EL (cell line): ENCODE measurements around the gene USP50.
"Not testable (repeated sequence)": the region's sequence is repeated elsewhere in the genome, so short reads cannot be mapped to it uniquely, and the experiment has no call there.

Experiments
- DNase-seq: peaks from one replicate; pipeline ENCODE4 v3.0.0-alpha.2; 2016

USP50 gene

DNA sequence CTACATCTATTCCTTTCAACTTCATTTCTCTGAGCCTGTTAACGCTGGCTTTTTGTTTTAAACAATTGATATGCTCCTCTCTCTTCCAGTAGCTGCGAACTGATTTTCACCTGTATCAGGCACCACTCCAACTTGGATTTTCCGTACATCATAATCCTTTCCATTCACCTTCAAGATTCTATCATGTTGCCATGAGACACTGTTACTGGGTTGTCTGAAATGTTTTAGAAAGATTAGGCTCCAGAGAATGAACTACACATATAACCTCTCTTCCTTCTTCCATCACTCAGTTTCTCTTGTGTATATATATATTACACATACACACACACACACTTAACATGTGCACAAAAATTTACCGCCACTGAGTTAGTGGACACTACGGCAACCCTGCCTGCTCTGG lies at the start of gene USP50:
Gene USP50 (minus strand): TSS at position 101 of the 400 bp plus-strand sequence. CDS start 141 bp downstream, outside the sequence.
- DNase-seq = no peak

DNA sequence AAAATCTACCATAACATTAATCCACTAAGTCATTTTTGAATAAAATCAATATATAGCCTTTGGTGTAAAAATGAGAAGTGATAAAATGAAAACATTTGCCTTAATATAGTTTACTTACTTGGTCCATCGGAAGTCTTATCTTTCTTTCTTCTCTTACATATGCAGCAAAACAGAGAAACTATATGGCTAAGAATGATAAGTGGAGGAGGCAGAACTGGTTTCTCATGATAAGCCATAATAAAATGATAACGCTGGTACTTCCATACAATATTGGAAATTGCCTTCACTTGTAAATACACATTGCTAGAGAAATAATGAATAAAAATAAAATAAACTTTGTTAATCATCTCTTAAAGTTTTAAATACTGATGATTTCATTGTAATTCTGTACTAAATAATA lies 47.8 kb upstream of the USP50 start:
- DNase-seq = no peak

DNA sequence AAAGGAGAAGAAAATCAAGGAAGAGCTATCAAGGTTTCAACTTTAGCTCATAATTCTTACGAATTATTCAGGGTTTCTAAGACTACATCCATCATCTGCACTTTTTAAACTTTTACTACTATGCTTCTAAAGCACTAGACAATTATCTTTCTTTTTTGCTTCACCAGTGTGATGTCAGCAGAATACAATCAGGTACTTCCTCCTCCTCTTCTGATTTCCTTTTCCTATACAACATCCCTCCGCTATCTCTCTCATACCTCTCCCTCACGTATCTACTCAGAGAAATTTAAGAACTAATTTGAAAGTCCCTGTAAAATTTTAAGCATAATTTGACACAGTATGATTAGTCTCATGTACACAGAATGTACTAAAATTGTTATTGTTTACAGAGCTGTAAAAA lies 47.3 kb upstream of the USP50 start:
- no peak for DNase-seq

DNA sequence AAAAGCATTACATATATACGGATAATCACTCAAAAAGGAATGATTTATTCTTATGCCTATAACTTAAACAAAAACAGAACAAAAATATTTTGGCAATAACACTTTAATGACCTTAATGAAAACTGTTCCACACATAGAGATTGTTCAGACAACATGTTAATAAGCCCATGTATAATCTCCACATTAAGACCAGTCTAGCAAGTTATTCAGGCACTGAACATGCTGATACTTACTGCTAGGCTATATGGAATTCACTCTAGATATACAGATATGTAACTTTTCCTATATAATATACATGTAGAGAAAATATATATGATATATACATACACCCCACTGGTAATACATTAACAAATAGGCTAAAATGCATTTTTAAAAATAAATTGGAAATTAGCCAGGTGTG lies 43.8 kb upstream of the USP50 start:
- no peak for DNase-seq

DNA sequence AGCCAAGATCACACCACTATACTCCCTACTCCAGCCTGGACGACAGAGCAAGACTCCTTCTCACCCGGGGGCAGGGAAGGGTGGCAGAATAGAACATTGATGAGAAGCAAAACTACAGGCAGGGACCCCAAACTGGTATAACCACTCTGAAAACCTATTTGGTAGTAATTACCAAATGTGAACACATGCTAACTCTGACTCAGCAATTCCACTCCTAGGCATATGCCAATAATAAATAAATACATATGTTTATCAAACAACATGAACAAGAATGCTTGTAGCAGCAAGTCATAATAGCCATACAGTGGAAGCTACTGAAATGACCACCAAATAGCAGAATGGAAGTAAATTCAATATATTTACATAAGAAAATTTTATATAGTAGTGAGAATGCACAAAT lies 31.0 kb upstream of the USP50 start:
- DNase-seq = no peak

DNA sequence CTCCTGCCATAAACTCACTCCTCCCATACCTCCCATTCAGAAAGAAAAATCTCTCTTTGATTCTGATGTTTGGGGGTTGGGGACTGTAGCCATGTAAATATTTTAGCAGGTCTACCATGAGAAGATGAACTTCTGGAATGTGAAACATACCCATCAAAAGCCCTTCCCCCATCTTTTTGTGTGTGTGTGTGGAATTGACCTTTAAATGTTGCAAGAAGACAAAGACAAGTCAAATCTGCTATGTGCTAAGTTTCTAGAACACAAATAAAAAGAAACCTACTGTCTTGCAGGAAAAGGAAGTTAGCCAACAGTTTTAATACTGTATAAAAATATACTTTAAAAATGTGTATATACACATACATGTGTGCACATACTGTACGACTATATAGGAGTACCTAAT lies 29.7 kb upstream of the USP50 start:
- no peak for DNase-seq

DNA sequence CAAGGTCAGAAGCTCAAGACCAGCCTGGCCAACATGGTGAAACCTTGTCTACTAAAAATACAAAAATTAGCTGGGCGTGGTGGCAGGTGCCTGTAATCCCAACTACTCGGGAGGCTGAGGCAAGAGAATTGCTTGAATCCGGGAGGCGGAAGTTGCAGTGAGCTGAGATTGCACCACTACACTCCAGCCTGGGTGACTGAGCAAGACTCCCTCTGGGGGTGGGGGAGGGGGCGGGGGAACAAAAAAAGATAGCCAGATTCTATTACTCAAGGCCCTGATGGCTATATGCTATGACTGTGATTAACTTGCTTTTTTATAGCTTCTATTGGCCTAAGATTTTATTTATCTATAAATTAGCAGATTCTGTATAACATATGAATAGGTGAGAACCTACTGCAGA lies 27.4 kb upstream of the USP50 start:
- not testable (repeated sequence) for DNase-seq

DNA sequence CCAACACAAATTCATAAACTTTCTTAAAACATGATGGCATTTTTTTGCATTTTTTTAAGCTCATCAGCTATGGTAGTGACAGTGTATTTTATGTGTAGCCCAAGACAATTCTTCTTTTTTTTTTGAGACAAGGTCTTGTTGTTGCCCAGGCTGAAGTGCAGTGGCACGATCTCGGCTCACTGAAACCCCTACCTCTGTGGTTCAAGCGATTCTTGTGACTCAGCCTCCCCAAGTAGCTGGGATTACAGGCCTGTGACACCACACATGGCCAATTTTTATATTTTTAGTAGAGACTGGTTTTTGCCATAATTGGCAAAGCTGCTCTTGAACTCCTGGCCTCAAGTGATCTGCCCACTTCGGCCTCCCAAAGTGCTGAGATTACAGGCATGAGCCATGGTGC lies 17.3 kb upstream of the USP50 start:
- no peak for DNase-seq

DNA sequence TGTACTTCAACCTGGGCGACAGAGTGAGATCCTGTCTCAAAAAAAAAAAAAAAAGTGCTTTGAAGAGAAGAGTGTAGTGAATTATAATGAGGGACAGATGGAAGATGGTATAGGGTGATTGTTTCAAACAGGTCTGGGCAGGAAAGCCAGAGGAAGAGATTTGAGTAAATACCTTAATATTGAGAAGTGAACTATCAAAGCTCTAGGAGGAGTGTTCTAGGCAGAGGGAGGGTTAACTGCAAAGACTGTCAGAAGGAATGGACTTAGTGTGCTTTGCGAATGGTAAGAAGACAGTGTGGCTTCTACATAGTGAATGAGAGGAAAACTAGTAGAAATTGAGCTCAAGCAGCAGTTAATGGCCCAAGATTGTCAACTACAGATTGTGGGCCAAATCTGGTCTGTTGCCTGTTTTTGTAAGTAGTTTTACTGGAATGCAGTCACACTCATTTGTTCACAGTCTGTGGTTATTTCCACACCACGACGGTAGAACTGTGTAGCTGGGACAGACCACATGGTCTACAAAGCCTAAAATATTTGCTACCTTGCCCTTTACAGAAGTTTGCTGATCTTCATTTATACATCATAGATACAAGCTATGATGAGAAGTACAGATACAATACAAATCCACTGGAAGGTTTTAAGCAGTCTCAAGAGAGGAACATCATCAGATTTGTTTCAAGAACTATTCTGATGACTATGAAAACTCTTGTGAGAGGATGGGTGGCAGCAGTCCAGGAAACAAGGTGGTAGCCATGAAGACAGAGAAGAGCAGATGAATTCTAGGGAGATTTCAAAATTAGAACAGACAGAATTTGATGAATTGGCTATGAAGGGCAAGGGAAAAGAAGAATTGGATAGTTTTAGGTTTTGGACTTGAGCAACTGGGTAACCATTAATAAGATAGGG lies 16.5 kb upstream of the USP50 start:
- DNase-seq = no peak

DNA sequence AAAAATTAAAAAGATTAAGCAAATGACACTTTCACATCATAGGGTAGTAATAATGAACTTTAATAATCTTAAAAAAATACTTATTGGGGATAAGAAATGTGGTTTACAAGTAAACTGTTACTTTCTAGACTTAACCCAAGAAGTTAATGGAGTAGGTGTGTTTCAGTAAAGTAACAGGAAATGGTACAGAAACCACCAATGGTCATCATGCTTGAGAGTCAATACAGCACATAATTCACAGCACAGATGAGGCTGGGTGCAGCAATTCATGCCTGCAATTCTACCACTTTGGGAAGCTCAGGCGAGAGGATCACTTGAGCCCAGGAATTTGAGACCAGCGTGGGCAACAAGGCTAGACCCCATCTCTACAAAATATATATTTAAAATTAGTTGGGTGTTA lies 11.5 kb upstream of the USP50 start:
- DNase-seq = no peak

DNA sequence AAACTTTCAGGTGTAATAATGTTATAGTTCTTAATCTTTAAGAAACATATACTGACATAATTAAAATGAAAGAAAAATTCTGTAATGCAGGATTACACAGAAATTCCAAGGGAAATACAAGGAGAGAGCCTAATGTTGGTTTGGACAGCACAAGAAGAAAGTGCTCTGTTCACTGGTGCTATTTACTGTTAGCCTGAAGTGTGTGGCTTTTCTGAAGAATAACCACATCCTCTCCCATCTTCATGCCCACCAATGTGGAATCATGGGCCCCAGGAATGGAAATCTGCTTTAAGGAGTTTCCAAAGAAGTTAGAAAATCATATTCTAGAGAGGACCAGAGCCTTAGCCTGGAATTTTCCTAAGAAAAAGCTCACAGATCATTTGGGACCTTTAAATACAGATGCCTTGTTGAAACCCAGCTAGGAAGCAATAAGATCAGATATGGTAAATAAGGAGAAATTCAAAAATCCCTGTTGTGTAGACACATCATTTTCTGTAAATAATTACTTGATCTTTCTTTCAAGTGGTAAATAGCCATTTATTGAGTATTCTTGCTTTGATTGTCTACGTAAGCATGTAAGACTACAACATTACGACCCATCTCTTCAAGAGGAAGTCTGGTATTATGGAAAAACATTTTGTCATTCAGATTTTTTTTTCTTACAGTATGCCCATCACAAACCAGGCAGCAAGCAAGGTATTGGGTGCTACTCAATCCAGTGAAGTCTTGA lies 10.3 kb upstream of the USP50 start:
- DNase-seq = no peak

DNA sequence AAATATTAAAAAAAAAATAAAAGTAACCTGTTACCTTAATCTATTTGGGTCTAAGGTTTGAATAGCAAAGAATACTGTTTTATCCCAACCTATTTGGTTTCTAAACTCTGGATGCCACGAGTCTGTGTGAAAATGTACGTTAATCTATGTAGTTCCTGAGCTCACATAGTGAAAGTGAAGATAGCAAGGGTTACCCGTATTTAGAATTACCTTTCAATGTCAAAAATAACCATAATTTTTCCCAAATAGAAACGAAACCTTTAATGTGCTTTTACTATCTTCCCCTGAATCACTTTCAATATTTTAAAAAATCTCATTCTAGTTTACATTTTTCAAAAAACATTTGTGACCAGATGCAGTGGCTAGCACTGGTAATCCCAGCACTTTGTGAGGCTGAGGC lies 5.8 kb upstream of the USP50 start:
- DNase-seq = no peak

DNA sequence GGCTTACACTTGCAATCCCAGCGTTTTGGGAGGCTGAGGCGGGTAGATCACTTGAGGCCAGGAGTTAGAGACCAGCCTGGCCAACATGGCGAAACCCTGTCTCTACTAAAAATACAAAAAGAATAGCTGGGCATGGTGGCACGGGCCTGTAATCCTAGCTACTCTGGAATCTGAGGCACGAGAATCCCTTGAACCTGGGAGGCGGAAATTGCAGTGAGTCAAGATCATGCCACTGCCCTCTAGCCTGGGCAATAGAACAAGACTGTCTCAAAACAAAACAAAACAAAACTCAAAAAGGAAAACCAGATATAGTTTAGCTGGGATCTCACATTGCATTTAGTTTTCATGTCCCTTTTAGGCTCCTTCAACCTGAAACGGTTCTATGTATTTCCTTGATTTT lies 2.9 kb upstream of the USP50 start:
- DNase-seq = no peak

DNA sequence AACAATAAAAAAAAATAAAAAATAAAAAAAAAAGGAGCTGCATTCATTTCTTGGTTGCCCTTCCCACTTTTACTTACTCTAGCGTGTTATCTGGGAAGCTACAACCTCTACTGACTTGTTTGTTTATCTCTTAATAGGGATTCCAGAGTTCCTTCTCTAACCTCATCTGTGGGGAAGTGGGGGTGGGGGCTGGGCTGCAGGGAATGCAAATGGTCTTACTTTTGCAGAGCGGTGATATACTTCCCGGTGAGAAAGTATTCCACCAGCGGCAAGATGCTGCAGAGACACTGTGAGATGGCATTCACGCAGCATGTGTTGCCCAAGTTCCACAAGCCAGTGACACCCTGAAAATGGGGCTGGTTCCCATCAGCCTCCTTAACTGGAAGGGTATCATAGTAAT lies 2.1 kb downstream of the USP50 start:
- DNase-seq = no peak

DNA sequence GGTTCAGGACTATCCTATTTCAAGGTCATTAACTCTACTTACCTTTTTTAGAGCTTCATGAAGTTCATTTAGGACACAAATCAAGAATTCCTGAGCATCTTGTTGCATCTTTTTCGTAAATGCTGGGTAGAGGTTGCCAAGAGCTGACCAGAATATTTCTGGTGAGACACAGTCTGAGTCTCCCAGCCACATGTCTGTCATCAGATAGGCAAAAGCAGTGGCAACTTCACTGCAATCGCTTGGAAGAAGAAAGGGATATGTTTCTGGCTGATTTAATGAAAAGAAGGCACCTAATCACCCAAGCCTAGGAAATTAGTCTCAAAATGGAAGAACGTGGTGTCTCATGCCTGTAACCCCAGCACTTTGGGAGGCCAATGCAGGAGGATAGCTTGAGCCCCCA lies 2.9 kb downstream of the USP50 start:
- DNase-seq = no peak

DNA sequence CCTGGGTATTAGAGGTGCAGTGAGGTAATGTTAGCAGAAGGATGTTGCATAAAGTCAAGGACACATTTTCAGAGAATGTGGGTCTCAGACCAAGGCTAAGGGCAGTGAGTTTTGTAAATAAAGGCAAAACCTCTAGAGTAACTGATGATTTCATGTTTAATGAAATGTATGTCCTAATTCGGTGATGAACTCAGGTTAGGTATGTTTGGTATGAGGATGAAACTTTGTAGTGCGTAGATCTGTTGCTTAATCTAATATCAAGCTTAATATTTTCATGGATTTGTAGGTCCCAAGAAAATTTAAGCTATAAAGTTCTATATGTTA lies 3.6 kb downstream of the USP50 start:
- peak; percentile 13 for DNase-seq

DNA sequence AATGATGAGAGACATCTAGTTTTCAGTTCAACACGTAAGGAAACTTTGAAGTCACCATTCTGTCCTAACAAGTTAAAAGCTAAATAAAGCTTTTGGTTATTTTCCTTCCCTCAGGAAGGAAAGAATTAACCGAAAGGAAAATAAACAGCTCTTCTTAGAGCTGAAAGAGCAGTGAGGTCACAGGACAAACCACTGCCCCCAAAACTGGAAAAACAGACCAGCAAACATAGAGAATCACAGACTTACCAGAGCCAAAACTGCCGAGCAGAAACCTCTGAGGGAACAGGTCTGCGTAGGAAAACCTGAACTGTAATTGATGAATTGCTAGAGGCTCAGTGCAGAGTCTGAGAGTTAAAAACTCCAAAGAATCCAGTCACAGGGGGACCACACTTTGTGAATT lies 14.7 kb downstream of the USP50 start:
- DNase-seq = no peak

DNA sequence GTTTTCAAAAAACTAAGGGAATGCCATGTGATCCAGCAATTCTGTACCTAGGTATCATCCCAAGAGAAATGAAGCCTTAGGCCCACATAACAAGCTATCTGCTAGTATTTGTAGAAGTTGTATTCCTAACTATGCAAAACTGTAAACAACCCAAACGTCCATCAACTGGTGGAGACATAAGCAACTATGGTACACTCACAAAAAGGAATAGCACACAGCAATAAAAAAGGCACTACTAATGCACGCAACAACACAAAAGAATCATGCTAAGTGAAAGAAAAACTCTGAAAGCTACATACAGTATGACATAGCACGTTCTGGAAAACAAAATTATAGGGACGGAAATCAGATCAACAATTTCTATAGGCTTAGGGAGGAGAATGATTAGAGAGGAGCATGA lies 15.3 kb downstream of the USP50 start:
- DNase-seq = no peak

DNA sequence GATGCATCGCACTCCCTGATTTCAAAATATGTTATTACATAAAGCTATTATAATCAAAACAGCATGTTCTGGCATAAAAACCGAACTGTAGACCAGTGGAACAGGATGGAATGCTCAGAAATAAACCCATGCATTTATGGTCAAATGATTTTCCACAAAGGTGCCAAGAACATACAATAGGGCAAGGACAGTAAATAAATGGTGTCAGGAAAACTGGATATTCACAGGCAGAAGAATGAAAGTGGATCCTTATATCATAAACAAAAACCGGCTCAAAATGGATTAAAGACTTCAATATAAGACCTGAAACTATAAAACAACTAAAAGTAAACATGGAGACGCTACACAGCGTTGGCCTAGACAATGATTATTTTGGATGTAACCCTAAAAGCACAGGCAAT lies 22.6 kb downstream of the USP50 start:
- DNase-seq = no peak

DNA sequence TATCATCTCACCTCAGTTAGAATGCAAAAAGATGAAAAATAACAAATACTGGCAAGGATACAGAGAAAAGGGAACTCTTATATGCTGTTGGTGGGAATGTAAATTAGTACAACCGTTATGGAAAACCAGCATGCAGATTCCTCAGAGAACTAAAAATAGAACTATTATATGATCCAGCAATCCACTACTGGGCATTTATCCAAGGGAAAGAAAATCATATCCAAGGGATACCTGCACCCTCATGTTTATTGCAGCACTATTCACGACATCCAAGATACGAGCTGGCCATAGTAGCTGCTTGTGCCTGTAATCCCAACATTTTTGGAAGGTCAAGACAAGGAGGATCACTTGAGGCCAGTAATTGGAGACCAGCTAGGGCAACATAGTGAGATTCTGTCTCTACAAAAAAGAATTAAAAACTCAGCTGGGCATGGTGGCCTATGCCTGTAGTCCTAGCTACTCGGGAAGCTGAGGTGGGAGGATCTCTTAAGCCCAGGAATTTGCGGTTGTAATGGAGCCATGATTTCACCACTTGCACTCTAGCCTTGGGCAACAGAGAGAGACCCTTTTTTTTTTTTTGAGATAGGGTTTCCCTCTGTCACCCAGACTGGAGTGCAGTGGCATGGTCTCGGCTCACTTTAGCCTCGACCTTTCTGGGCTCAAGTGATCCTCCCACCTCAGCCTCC lies 26.6 kb downstream of the USP50 start:
- DNase-seq = no peak

DNA sequence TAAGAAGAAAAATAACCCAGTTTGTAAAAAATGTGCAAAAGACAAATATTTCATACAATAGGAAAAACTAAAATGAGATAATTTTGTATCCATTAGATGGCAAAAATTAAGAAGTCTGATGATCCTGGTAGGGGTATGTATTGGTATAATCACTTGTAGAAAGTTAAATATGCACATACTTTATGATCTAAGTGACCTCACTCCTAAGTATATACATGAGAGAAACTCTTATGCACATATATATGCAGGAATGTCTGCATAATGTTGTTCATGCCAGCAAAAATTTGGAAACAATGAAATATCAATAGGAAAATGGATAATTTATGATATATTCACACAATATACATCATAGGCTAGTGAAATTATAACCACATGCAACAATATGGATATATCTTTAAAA lies 33.5 kb downstream of the USP50 start:
- no peak for DNase-seq

DNA sequence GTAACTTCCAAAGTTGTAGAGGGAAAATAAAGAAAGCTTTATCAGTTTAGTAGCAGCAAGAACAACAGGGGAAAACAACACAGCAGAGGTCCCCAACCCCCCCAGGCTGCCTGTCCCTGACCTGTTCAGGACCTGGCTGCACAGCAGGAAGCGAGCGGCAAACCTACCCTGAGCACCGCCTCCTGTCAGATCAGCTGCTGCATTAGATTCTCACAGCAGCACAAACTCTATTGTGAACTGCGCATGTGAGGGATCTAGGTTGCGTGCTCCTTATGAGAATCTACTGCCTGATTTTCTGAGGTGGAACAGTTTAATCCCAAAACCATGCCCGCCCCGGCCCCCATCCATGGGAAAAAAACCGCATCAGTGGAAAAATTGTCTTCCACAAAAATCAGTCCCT lies 40.3 kb downstream of the USP50 start:
- no peak for DNase-seq

DNA sequence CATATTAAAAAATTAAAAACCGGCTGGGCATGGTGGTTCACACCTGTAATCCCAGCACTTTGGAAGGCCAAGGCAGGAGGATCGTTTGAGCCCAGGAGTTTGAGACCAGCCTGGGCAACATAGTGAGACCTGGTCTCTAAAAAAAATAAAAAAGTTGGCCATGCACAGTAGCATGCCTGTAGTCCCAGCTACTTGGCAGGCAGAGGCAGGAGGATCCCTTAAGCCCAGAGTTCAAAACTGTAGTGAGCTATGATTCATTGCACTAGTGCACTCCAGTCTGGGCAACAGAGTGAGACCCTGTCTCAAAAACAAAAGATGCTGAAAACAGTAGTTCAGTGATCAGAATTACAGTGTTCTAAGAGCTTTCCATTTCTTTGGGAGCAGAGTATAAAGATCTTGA lies 40.8 kb downstream of the USP50 start:
- not testable (repeated sequence) for DNase-seq

DNA sequence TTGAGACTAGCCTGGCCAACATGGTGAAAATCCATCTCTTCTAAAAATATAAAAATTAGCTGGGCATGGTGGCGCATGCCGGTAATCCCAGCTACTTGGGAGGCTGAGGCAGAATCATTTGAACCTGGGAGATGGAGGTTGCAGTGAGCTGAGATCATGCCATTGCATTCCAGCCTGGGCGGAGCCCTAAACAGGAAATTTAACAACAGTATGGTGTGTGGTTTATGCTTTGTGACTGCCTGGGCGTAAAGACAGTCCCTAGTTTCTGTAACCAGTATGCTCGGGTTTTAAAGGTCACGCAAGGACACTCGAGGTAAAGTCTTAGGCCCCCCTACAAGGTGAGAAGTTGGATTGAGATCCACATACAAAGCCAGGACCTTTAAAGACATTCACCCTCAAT lies 43.3 kb downstream of the USP50 start:
- no peak for DNase-seq
